GM08714 (cell line): ENCODE results near the gene PTGR2.
"Not testable (repeated sequence)": the region's sequence is repeated elsewhere in the genome, so short reads cannot be mapped to it uniquely, and the experiment has no call there.

Experiments
- H3K4me3 ChIP-seq: fragments of 200-500 bp; sonication (Bioruptor generic); 2 replicates; pipeline ENCODE4 v1.5.1; 2014; ENCODE audit warnings: mild to moderate bottlenecking, low read length, inconsistent platforms
- ZNF274 ChIP-seq: IDR thresholded peaks from 2 replicates; pipeline ENCODE4 v1.6.1; 2012; ENCODE audit warnings: mild to moderate bottlenecking, low read depth, low read length

The PTGR2 gene

GRCh38 chr14:73824127-73824526, 27.5 kb upstream of the PTGR2 start:
- no peak overlapping the region for H3K4me3 ChIP-seq
- no peak for TF ChIP-seq ZNF274

GRCh38 chr14:73824536-73824935, 27.1 kb upstream of the PTGR2 start:
- TF ChIP-seq ZNF274, result no peak
- H3K4me3 ChIP-seq, result no peak overlapping the region

- no peak overlapping the region for H3K4me3 ChIP-seq
- TF ChIP-seq ZNF274, result no peak
Measured at GRCh38 chr14:73825551-73826188, 26.0 kb upstream of the PTGR2 start.

GRCh38 chr14:73827190-73827589, 24.4 kb upstream of the PTGR2 start:
- H3K4me3 ChIP-seq, result not testable (repeated sequence)

GRCh38 chr14:73829071-73829470, 22.6 kb upstream of the PTGR2 start:
- no peak overlapping the region for H3K4me3 ChIP-seq
- no peak for TF ChIP-seq ZNF274

- TF ChIP-seq ZNF274, result no peak
- H3K4me3 ChIP-seq, result no peak overlapping the region
Measured at GRCh38 chr14:73829526-73830431, 21.9 kb upstream of the PTGR2 start.

- H3K4me3 ChIP-seq, result no peak overlapping the region
- TF ChIP-seq ZNF274, result no peak
Measured at GRCh38 chr14:73833034-73833433, 18.6 kb upstream of the PTGR2 start.

- TF ChIP-seq ZNF274, result no peak
- no peak overlapping the region for H3K4me3 ChIP-seq
Measured at GRCh38 chr14:73833530-73834260, 17.9 kb upstream of the PTGR2 start.

GRCh38 chr14:73834261-73834625, 17.4 kb upstream of the PTGR2 start:
- no peak for TF ChIP-seq ZNF274
- no peak overlapping the region for H3K4me3 ChIP-seq

- not testable (repeated sequence) for H3K4me3 ChIP-seq
Measured at GRCh38 chr14:73838293-73839034, 13.2 kb upstream of the PTGR2 start.

GRCh38 chr14:73842201-73842600, 9.4 kb upstream of the PTGR2 start:
- TF ChIP-seq ZNF274, result no peak
- H3K4me3 ChIP-seq, result no peak overlapping the region

GRCh38 chr14:73842851-73843250, 8.8 kb upstream of the PTGR2 start:
- H3K4me3 ChIP-seq, result no peak overlapping the region
- TF ChIP-seq ZNF274, result no peak

- H3K4me3 ChIP-seq, result no peak overlapping the region
- no peak for TF ChIP-seq ZNF274
Measured at GRCh38 chr14:73843296-73843695, 8.3 kb upstream of the PTGR2 start.

- no peak for TF ChIP-seq ZNF274
- no peak overlapping the region for H3K4me3 ChIP-seq
Measured at GRCh38 chr14:73846947-73847346, 4.7 kb upstream of the PTGR2 start.
